MV-4-11 (cell line): ENCODE data around the gene GORASP1.

ENCODE experiments used
- DNase-seq: peaks from one replicate; lab custom pipeline; 2025; lab: John Stamatoyannopoulos, UW

The GORASP1 gene

GRCh38 chr3:39125841-39126500 is 18.5 kb upstream of the GORASP1 start:
- no peak for DNase-seq

GRCh38 chr3:39124876-39125840 is 17.7 kb upstream of the GORASP1 start:
- DNase-seq, result no peak

DNA sequence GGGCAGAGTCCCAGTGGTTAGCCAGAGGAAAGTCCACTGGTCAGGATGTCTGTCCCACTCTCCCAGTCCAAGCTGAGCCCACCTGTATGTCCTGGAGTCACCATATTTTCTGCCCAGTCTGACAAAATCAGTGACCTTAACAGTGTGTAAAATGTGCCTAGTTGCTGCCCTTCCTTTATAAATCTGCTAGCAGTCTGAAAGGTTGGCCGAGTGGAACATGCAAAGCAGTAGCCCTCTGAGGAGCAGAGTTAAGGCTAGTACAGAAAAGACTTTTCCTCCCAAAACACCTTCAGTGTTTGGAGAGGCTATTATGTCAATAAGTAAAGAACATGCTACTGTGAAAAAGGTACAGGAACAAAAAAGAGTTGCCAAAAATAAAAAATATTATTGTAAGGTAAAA is 15.4 kb upstream of the GORASP1 start:
- DNase-seq, result no peak

DNA sequence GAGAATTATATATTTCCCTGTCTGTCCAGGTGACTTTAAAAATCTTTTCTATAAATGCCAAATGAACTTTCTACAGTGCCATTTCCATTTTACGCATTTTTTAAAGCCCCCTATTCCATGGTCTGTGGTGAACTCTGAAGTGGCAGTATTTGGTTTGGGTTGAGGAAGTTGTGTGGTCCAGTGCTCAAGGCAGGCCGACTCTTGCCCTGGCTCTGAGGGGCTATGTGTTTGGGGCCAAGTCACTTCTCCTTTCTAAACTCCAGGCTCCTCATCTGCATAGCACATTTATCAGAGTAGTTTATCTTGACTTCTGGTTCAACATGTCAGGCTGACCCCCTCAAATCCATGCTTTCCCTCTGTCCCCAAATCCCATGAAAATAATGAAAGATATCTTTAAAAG is 14.2 kb upstream of the GORASP1 start:
- DNase-seq, result peak; percentile 54

DNA sequence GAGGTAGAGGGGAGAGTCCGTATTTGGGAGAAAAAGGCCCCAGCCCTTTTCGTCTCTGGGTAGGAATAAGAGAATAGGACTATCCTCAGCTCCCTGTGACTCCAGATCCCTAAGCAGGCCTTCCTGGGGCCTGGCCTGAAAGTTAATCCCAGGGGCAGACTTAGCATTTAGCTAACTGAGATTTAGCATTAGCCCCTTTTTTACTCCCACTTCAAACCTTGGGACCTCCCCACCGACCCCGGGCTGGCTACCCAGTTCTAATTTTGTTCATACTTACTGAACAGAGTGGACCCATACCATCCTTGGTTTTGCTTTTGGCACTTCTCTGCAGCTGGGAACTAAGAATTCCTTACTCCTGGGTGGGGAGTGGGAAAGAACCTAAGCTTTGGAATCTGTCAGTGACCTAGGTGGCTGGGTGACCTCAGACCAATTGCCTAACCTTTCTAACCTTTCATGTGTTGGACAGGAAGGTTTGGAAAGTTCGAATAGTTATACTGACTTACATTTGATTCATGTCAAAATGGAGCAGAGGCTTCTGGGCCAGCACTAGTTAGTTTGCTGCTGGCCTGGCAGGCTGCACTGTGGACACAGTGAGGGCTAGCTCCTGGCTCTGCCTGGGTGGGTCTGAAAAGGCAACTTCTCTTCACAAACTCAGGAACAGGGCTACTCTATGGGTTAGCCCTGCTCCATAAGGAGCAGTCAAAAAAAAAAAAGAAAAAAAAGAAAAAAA is 11.7 kb upstream of the GORASP1 start:
- DNase-seq, result no peak

DNA sequence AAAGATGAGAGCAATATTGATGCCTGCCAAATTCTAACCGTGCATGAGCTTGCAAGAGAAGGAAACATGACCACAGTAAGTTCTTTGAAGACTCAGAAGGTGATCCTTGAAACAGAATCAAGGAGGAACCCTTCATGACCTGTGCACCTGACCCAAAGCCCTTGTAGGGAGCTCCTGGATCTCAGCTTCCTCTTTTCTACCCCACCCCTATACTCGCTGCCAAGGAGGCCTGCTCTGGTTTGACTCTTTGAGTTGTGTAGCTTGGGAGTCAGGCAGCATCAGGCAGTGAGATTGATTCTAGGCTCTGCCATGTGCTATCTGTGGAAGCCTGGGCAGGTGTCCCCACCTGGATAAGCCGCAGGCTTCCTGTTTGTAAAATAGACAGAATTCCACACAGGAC is 10.7 kb upstream of the GORASP1 start:
- no peak for DNase-seq

DNA sequence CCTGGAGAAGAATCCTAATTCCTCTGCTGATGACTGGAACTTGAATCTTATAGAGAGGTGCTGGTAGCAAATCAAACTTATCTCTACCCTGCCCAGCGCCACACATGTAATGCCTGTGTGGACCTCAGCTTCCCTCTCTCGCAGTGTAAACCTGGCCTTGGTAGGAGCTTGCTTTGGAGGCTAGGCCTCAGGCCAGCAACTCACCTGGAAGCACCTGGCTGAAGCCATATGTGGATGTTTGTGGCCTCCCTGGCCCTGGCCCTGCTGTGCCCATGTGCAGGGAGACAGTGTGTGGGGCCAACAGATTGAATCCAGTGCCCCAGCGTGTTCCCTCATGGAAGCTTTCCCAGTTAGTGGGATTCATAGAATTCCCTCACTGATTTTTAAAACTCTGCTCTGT is 8.4 kb upstream of the GORASP1 start:
- no peak for DNase-seq

GRCh38 chr3:39114456-39114855 is 7.0 kb upstream of the GORASP1 start:
- no peak for DNase-seq

- no peak for DNase-seq
Measured at GRCh38 chr3:39113291-39113690, 5.9 kb upstream of the GORASP1 start.

- DNase-seq, result no peak
Measured at GRCh38 chr3:39112535-39112934, 5.1 kb upstream of the GORASP1 start.

- DNase-seq, result no peak
Measured at GRCh38 chr3:39112113-39112512, 4.7 kb upstream of the GORASP1 start.

DNA sequence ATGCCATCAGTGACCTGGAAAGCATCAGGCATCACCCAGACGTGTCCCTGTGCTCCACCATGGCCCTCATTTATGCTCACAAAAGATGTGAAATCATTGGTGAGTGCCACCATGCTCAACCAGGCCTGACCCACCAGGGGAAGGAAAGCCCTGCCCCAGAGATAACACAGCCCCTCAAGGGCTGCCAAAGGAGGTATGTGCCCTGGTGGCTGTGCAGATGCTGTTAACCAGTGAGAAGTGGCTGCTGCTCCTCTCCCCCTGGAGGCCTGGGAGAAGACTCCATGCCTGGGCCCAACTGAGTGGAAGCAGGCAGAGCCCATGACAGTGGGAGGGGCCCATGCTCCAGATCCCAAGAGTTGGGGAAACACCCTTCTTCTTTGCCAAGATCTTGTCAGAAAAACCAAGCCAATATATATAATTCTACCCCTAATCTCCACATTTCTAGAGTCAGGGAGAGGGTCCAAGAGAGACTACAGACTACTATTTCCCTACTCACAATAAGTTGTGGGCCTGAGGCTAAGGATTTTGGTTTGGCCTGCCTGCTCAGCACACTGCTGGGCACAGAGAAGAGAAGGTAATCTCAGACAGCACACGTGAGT is 2.7 kb upstream of the GORASP1 start:
- DNase-seq, result no peak

DNA sequence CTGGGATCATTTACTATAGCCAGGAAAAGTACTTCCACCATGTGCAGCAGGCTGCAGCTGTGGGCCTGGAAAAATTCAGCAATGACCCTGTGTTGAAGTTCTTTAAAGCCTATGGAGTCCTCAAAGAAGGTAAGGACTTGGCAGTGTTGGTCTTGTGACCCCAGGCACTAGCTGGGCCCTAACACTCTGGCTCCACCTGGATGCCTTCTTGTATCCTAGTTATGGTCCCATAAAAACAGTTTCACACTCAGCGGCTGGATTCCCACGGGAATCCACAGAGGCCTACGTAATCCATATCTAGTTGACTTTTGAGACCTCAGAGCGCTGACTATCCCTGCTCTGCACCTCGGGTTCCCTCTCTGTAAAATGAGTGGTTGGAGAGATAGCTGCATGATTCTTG is 1.7 kb upstream of the GORASP1 start:
- DNase-seq, result no peak

DNA sequence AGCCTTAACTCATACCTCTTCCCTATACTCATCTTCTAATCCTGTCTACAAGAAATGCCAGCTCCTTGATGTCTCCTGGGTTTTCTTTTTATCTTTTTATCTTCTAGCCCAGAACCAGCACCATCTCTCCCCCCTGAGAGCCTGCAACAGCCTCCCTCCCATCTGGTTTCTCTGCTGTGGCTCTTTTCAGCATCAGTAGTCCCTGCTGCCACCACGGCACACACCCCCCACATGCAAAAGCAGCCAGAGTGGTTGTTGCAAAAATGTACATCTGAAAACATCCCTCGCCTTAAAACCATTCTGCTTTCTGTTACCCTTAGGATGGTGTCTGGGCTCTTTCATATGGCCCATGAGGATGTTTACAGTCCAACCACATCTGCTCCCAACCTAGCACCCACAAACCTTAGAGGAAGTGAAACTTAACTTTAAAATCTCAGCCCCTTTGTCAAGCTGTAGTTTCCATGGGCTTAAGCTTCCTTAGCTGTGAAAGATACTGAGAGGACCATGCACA is 828 bp upstream of the GORASP1 start:
- DNase-seq, result peak; percentile 95

- DNase-seq, result no peak
Measured at GRCh38 chr3:39106851-39107387, 508 bp downstream of the GORASP1 start.

DNA sequence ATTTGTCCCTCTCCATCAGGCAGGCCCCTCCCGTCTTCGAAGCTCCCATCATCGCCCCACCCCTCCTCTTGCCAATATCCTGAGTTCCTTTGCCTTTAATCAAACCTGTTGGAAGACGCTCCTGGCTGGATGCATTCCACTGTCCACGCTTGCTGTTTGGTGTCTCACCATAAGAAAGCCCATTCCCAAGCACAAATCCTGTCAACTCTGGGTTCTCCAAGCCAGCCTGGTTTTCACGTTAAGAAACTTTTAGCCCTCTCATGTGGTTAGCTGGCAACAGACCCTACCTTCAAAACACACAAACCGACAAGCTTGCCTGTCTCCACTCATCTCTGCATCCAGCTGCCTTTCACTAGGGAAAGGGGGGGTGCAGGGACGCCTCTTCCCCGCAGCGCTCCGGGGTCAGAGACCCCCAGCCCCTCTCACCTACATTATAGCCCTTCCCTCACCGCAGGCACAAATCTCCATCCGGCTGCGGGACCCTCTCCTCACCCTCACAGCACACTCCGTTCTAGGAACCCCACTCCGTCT is 1.1 kb downstream of the GORASP1 start:
- DNase-seq, result no peak

DNA sequence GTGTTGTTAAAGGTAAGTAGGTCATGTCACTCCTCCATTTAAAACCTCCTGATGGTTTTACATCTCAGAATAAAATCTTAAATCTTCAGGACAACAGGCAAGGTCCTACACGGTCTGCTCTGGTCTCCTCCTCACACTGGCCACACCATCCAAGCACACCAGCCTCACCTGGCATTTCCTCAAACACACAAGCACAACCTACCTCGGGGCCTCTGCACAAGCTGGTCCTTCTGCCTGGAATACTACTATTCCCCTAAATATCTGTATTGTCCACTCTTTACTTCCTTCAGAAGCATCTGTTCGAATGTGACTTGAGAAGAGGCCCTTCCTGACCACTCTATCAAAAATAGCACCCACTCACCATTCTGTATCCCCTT is 1.8 kb downstream of the GORASP1 start:
- no peak for DNase-seq

DNA sequence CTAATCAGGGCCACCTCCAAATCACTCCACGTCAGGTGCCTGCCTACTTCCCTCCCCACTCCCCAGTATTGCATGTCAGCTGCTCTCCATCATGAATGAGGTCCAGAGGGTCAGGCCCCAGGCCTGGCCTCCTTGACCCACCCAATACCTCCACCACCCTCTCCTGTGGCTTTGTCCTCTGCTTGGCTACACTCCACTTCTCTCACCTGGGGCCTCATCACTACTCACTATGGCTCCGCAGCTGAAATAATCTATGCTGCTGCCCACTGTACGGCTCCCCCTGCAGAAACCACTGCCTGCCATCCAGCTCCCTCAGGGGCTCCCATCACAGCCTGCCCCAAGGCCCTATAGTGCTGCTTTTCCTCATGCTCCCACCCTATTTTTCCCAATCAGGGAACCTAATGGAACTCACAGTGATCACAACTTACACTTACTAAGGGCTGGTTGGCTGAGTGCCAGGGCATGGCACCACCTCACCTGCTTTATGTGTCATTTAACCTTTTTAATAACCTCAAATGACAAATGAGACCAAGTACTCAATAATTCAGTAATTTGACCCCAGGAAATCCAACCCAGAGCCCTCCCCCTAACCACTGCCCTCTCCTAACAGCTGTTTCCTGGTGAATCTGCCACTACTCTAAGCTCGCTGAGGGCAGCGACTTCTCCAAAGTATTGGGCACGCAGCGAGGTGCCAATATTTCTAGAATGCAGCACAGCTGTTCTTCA is 2.3 kb downstream of the GORASP1 start:
- DNase-seq, result no peak

DNA sequence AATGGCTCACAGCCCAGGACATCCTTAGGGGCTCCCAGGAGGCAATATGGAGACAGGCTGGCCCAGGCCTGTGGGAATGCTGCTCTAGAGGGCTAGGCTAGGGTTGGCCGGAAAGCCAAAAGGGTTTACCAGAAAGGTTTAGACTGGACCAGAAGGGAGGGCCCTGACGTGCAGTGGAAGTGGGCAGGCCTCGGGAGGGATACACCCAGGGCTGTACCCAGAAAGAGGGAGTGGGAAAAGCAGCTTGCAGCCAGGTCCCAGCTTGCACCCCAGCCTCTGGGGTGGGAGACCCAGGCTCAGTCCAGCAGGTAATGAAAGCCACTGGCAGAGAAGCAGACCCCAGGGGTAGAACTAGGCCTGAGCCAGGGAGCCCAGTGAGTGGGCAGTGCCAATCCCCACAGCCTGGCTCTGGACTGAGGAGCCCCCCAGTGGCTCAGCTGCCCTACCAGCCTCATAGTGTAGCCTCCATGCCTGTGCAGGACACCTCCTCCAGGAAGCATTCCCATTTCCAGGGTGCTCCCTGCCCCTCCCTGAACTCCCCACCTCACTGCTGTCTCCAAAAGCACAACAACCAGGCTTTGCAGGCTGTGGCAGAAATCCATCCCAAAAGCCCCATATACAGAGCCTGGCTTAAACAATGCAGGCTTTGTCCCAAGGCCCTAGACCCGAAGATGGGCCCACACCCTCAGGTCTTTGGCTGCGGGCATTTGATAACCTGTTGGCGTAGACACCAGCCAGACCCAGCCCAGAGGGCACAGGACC is 3.5 kb downstream of the GORASP1 start:
- no peak for DNase-seq

GRCh38 chr3:39103324-39103693 is 4.1 kb downstream of the GORASP1 start:
- no peak for DNase-seq
